ENCODE results near the gene ELP4. TPM values are rescaled to one million over a fixed set of nuclear protein-coding genes. Genes with fewer than 3 reads are reported as not detected.

ELP4 gene
- total and polyA plus RNA-seq, 2 experiments from 2014 or later: 28.2 to 38.3 TPM

DNA sequence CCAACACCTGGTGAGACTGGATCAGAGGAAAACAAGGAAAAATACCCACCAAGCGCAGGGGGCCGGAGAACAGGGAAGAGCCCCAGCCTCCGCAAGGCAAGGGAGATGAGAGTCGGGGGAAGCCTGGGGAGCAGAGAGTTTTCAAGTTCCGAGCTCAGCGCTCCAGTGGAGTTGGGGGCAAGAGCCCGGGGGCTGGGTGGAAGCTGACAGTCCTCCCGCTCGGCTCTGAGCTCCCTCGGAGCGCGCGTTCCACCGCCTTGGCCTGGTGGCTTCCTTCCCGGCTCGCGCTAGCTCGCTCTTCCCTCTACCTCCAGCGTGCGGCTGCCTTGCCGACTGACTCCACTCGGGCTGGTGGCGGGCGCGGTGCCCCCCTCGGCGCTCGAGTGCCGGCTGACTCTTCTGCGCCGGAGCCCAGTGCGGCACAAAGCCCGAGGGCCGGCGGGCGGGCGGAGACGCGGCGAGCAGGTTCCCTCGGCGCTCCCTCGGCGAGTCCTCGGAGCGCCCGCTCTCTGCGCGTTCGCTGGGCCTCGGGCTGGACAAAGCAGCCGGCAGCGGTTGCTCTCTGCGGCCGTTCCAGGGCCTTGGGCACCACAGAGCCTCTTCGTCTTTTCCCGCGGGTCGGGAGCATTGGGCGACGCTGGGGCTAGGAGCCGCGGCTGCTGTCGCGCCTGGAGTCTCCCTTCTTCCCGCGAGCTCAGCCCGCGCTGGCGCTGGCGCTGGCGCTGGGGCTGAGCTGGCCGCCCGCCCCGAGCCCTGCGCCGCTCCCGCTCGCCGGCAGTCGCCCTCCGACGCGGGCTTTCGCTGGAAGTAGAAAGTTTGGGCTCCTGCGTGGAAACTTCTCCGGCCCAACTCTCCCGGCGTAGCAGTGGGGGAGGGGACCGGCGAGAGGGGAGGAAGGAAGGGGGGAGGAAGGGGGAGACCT lies 300.6 kb downstream of the ELP4 start:
- peaks cover 96% of the 10 kb centered on the region for H3K27me3 Mint-ChIP-seq (ENCODE audit: insufficient read depth, low read depth, poor library complexity)
- peak overlapping the region; percentile 79 for H2AFZ ChIP-seq
- peaks cover 10% of the 10 kb centered on the region for H4K20me1 ChIP-seq (replicated peaks; ENCODE audit: insufficient read depth)
- H3K4me3 Mint-ChIP-seq: peak overlapping the region; percentile 70
- H3K4me2 ChIP-seq: peak overlapping the region; percentile 74
- peaks cover 10% of the 10 kb centered on the region; the same call in 2 of the 3 replicates for H3K9me3 Mint-ChIP-seq
- H3K36me3 ChIP-seq (ENCODE audit: insufficient read depth): no peaks in the 10 kb centered on the region
- no peaks in the 10 kb centered on the region for H3K79me2 ChIP-seq (replicated peaks; ENCODE audit: insufficient read depth)
- TF ChIP-seq EZH2phosphoT487 (IDR thresholded peaks at IDR 0.05; ENCODE audit: unreplicated experiment) (peak; percentile 71), ZNF114 (CRISPR knock-in tag; IDR thresholded peaks at IDR 0.05) (no peak), EZH2 (IDR thresholded peaks at IDR 0.05; ENCODE audit: low read depth, unreplicated experiment) (peak; percentile 88), NANOG (IDR thresholded peaks at IDR 0.05; ENCODE audit: borderline replicate concordance) (no peak), JUNB (IDR thresholded peaks at IDR 0.05; ENCODE audit: unreplicated experiment) (no peak), ZNF331 (CRISPR knock-in tag; IDR thresholded peaks at IDR 0.05; ENCODE audit: low read depth) (no peak), CREB1 (CRISPR knock-in tag; IDR thresholded peaks at IDR 0.05; ENCODE audit: low read depth) (no peak), STAT1 (IDR thresholded peaks at IDR 0.05; ENCODE audit: unreplicated experiment) (no peak)
- TF ChIP-seq, protein P1, sequence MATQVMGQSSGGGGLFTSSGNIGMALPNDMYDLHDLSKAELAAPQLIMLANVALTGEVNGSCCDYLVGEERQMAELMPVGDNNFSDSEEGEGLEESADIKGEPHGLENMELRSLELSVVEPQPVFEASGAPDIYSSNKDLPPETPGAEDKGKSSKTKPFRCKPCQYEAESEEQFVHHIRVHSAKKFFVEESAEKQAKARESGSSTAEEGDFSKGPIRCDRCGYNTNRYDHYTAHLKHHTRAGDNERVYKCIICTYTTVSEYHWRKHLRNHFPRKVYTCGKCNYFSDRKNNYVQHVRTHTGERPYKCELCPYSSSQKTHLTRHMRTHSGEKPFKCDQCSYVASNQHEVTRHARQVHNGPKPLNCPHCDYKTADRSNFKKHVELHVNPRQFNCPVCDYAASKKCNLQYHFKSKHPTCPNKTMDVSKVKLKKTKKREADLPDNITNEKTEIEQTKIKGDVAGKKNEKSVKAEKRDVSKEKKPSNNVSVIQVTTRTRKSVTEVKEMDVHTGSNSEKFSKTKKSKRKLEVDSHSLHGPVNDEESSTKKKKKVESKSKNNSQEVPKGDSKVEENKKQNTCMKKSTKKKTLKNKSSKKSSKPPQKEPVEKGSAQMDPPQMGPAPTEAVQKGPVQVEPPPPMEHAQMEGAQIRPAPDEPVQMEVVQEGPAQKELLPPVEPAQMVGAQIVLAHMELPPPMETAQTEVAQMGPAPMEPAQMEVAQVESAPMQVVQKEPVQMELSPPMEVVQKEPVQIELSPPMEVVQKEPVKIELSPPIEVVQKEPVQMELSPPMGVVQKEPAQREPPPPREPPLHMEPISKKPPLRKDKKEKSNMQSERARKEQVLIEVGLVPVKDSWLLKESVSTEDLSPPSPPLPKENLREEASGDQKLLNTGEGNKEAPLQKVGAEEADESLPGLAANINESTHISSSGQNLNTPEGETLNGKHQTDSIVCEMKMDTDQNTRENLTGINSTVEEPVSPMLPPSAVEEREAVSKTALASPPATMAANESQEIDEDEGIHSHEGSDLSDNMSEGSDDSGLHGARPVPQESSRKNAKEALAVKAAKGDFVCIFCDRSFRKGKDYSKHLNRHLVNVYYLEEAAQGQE (IDR thresholded peaks at IDR 0.05; ENCODE audit: unreplicated experiment): no peak
- TF ChIP-seq, protein P2, sequence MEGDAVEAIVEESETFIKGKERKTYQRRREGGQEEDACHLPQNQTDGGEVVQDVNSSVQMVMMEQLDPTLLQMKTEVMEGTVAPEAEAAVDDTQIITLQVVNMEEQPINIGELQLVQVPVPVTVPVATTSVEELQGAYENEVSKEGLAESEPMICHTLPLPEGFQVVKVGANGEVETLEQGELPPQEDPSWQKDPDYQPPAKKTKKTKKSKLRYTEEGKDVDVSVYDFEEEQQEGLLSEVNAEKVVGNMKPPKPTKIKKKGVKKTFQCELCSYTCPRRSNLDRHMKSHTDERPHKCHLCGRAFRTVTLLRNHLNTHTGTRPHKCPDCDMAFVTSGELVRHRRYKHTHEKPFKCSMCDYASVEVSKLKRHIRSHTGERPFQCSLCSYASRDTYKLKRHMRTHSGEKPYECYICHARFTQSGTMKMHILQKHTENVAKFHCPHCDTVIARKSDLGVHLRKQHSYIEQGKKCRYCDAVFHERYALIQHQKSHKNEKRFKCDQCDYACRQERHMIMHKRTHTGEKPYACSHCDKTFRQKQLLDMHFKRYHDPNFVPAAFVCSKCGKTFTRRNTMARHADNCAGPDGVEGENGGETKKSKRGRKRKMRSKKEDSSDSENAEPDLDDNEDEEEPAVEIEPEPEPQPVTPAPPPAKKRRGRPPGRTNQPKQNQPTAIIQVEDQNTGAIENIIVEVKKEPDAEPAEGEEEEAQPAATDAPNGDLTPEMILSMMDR (conservative IDR thresholded peaks at IDR 0.05; ENCODE audit: low read depth in 2 of 2): no peak
- TF ChIP-seq, protein P3, sequence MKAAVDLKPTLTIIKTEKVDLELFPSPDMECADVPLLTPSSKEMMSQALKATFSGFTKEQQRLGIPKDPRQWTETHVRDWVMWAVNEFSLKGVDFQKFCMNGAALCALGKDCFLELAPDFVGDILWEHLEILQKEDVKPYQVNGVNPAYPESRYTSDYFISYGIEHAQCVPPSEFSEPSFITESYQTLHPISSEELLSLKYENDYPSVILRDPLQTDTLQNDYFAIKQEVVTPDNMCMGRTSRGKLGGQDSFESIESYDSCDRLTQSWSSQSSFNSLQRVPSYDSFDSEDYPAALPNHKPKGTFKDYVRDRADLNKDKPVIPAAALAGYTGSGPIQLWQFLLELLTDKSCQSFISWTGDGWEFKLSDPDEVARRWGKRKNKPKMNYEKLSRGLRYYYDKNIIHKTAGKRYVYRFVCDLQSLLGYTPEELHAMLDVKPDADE (IDR thresholded peaks at IDR 0.05): no peak
- peaks cover 99% of the 10 kb centered on the region for H3K27me3 ChIP-seq (ENCODE audit: insufficient read depth)
- peak; percentile 6 for ATAC-seq
- peaks cover 34% of the 10 kb centered on the region for H3F3A ChIP-seq (replicated peaks; ENCODE audit: low read depth)
- no peak overlapping the region for H3K27ac Mint-ChIP-seq
- no peak overlapping the region for H3K27ac ChIP-seq (ENCODE audit: low read depth)
- H3K4me3 ChIP-seq: peak overlapping the region; percentile 71
- peak; percentile 73 for DNase-seq (ENCODE audit: low spot score)
- H3K4me1 ChIP-seq (ENCODE audit: insufficient read depth): peaks cover 75% of the 10 kb centered on the region
- H3K9me2 ChIP-seq (ENCODE audit: insufficient read depth): no peaks in the 10 kb centered on the region
- peaks cover 4% of the 10 kb centered on the region; the same call in 1 of the 3 replicates for H3K36me3 Mint-ChIP-seq (ENCODE audit: low read depth)
- peaks cover 55% of the 10 kb centered on the region for H3K4me1 Mint-ChIP-seq
